GM18873 (cell line): ENCODE measurements around the gene TRIM17.

Source experiments
- ATAC-seq: cut with Tn5 transposase; IDR thresholded peaks from one replicate; pipeline ENCODE4 v1.9.1; 2021; ENCODE audit warnings: mild to moderate bottlenecking, moderate library complexity, moderate number of reproducible peaks; ENCODE audit not compliant: unreplicated experiment, low FRiP score

TRIM17 gene

GRCh38 chr1:228360533-228361313 is 55.9 kb downstream of the TRIM17 start:
- no peak for ATAC-seq

GRCh38 chr1:228359613-228360532 is 56.8 kb downstream of the TRIM17 start:
- no peak for ATAC-seq

GRCh38 chr1:228358764-228359612 is 57.7 kb downstream of the TRIM17 start:
- ATAC-seq = no peak

GRCh38 chr1:228358039-228358763 is 58.5 kb downstream of the TRIM17 start:
- no peak for ATAC-seq
